ENCODE results near the gene AGFG2.

The AGFG2 gene

DNA sequence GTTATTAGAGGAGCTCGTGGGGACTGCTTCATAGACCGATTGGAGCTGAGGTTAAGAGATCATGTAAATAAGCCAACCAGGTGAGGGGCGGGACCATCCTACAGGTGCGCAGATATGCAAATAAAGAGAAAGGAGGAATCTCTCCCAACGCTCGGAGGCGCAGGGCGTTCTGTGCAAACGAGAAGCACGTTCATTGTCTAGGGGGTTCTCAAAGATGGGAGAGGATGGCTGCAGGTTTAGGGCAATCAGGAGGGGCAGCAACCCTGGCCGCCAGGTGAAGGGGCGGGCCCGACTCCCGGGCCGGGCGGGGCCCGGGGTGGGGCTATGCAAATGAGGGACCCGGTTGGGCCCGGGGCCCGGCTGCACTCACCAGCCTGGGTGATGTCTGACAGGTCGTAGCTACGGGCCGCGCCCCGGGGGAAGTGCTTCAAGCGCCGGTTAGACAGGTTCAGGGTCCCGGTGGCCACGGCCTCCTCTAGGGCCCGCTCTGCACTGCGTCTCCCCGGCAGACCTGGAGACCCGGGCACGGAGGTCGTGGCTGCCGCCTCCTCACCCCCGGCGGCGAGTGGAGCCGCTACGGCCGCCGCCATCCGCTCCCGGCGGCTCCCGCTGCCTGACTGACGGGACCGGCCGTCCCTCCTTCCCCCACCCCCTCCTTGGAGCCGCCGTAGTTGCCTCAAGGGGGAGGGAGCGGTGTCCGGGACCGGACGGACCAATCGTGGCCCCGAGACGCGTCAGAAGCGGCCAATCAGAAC is 46.7 kb downstream of the AGFG2 start, which contains the start of gene LRCH4 (continued):
- no peak for TF ChIP-seq ZNF175 (tag by site-specific recombination; IDR thresholded peaks at IDR 0.05)
- peak; percentile 73 for TF ChIP-seq ZNF366 (tag by site-specific recombination; conservative IDR thresholded peaks at IDR 0.05)
- peak; percentile 89 for TF ChIP-seq OVOL3 (tag by site-specific recombination; IDR thresholded peaks at IDR 0.05)
- no peak for TF ChIP-seq ZNF791 (tag by site-specific recombination; IDR thresholded peaks at IDR 0.05)
- no peak for TF ChIP-seq ZFP3 (tag by site-specific recombination; IDR thresholded peaks at IDR 0.05; ENCODE audit: low read depth)
- peak; percentile 87 for TF ChIP-seq ZFP69B (tag by site-specific recombination; IDR thresholded peaks at IDR 0.05)
- TF ChIP-seq, protein P1, sequence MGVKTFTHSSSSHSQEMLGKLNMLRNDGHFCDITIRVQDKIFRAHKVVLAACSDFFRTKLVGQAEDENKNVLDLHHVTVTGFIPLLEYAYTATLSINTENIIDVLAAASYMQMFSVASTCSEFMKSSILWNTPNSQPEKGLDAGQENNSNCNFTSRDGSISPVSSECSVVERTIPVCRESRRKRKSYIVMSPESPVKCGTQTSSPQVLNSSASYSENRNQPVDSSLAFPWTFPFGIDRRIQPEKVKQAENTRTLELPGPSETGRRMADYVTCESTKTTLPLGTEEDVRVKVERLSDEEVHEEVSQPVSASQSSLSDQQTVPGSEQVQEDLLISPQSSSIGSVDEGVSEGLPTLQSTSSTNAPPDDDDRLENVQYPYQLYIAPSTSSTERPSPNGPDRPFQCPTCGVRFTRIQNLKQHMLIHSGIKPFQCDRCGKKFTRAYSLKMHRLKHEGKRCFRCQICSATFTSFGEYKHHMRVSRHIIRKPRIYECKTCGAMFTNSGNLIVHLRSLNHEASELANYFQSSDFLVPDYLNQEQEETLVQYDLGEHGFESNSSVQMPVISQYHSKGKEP (tag by site-specific recombination; IDR thresholded peaks at IDR 0.05), result no peak
- peak; percentile 86 for TF ChIP-seq SCRT2 (tag by site-specific recombination; IDR thresholded peaks at IDR 0.05)
- no peak for TF ChIP-seq ZBTB48 (tag by site-specific recombination; IDR thresholded peaks at IDR 0.05)
- no peak for TF ChIP-seq ZNF404 (tag by site-specific recombination; IDR thresholded peaks at IDR 0.05)
- TF ChIP-seq ZNF10 (tag by site-specific recombination; IDR thresholded peaks at IDR 0.05), result 0 out of 2 replicates have a peak, but pooled peaks have one; percentile 56
- TF ChIP-seq, protein P2, sequence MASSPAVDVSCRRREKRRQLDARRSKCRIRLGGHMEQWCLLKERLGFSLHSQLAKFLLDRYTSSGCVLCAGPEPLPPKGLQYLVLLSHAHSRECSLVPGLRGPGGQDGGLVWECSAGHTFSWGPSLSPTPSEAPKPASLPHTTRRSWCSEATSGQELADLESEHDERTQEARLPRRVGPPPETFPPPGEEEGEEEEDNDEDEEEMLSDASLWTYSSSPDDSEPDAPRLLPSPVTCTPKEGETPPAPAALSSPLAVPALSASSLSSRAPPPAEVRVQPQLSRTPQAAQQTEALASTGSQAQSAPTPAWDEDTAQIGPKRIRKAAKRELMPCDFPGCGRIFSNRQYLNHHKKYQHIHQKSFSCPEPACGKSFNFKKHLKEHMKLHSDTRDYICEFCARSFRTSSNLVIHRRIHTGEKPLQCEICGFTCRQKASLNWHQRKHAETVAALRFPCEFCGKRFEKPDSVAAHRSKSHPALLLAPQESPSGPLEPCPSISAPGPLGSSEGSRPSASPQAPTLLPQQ (tag by site-specific recombination; IDR thresholded peaks at IDR 0.05), result peak; percentile 91
- TF ChIP-seq ZNF416 (tag by site-specific recombination; IDR thresholded peaks at IDR 0.05), result no peak
- no peak for TF ChIP-seq ZNF140 (tag by site-specific recombination; IDR thresholded peaks at IDR 0.05)
- 0 out of 2 replicates have a peak, but pooled peaks have one; percentile 58 for TF ChIP-seq ZSCAN16 (tag by site-specific recombination; IDR thresholded peaks at IDR 0.05)
- no peak for TF ChIP-seq HOXA7 (CRISPR knock-in tag; IDR thresholded peaks at IDR 0.05; ENCODE audit: borderline replicate concordance)
- TF ChIP-seq ZXDB (tag by site-specific recombination; IDR thresholded peaks at IDR 0.05), result peak; percentile 3
- peak; percentile 65; the same call in 1 of the 2 replicates for TF ChIP-seq ZNF423 (tag by site-specific recombination; IDR thresholded peaks at IDR 0.05)
- TF ChIP-seq ZNF654 (tag by site-specific recombination; IDR thresholded peaks at IDR 0.05; ENCODE audit: low read depth), result no peak
- TF ChIP-seq, protein P3, sequence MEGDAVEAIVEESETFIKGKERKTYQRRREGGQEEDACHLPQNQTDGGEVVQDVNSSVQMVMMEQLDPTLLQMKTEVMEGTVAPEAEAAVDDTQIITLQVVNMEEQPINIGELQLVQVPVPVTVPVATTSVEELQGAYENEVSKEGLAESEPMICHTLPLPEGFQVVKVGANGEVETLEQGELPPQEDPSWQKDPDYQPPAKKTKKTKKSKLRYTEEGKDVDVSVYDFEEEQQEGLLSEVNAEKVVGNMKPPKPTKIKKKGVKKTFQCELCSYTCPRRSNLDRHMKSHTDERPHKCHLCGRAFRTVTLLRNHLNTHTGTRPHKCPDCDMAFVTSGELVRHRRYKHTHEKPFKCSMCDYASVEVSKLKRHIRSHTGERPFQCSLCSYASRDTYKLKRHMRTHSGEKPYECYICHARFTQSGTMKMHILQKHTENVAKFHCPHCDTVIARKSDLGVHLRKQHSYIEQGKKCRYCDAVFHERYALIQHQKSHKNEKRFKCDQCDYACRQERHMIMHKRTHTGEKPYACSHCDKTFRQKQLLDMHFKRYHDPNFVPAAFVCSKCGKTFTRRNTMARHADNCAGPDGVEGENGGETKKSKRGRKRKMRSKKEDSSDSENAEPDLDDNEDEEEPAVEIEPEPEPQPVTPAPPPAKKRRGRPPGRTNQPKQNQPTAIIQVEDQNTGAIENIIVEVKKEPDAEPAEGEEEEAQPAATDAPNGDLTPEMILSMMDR (tag by site-specific recombination; IDR thresholded peaks at IDR 0.05), result peak; percentile 47; the same call in 1 of the 2 replicates
- TF ChIP-seq ZBTB7A (tag by site-specific recombination; IDR thresholded peaks at IDR 0.05; ENCODE audit: low read depth), result peak; percentile 98
- TF ChIP-seq PRDM1 (tag by site-specific recombination; IDR thresholded peaks at IDR 0.05), result no peak
- no peak for TF ChIP-seq ZNF248 (tag by site-specific recombination; IDR thresholded peaks at IDR 0.05)
- peak; percentile 89 for TF ChIP-seq ZNF341 (tag by site-specific recombination; IDR thresholded peaks at IDR 0.05; ENCODE audit: low read depth)
- peak; percentile 90; the same call in 1 of the 2 replicates for TF ChIP-seq REPIN1 (tag by site-specific recombination; IDR thresholded peaks at IDR 0.05; ENCODE audit: low read depth)
- TF ChIP-seq, protein P4, sequence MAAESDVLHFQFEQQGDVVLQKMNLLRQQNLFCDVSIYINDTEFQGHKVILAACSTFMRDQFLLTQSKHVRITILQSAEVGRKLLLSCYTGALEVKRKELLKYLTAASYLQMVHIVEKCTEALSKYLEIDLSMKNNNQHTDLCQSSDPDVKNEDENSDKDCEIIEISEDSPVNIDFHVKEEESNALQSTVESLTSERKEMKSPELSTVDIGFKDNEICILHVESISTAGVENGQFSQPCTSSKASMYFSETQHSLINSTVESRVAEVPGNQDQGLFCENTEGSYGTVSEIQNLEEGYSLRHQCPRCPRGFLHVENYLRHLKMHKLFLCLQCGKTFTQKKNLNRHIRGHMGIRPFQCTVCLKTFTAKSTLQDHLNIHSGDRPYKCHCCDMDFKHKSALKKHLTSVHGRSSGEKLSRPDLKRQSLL (tag by site-specific recombination; IDR thresholded peaks at IDR 0.05), result peak; percentile 93; the same call in 1 of the 2 replicates
- TF ChIP-seq RBAK (tag by site-specific recombination; IDR thresholded peaks at IDR 0.05), result no peak
- peak; percentile 19; the same call in 1 of the 2 replicates for TF ChIP-seq GFI1B (tag by site-specific recombination; IDR thresholded peaks at IDR 0.05)
- TF ChIP-seq ZNF16 (tag by site-specific recombination; IDR thresholded peaks at IDR 0.05; ENCODE audit: low read depth), result no peak
- TF ChIP-seq ZNF350 (tag by site-specific recombination; IDR thresholded peaks at IDR 0.05), result no peak
- TF ChIP-seq WT1 (tag by site-specific recombination; IDR thresholded peaks at IDR 0.05), result 0 out of 2 replicates have a peak, but pooled peaks have one; percentile 39
- TF ChIP-seq ZNF202 (tag by site-specific recombination; IDR thresholded peaks at IDR 0.05; ENCODE audit: borderline replicate concordance), result no peak
- TF ChIP-seq ZNF37A (tag by site-specific recombination; IDR thresholded peaks at IDR 0.05), result no peak
- TF ChIP-seq, protein P5, sequence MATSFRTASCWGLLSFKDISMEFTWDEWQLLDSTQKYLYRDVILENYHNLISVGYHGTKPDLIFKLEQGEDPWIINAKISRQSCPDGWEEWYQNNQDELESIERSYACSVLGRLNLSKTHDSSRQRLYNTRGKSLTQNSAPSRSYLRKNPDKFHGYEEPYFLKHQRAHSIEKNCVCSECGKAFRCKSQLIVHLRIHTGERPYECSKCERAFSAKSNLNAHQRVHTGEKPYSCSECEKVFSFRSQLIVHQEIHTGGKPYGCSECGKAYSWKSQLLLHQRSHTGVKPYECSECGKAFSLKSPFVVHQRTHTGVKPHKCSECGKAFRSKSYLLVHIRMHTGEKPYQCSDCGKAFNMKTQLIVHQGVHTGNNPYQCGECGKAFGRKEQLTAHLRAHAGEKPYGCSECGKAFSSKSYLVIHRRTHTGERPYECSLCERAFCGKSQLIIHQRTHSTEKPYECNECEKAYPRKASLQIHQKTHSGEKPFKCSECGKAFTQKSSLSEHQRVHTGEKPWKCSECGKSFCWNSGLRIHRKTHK (tag by site-specific recombination; IDR thresholded peaks at IDR 0.05), result no peak
- TF ChIP-seq ZNF121 (tag by site-specific recombination; IDR thresholded peaks at IDR 0.05), result no peak
